Anterior cingulate cortex (tissue), 58 donors: Measurements from ENCODE around the gene ITGB1BP1.
"Not testable (repeated sequence)": the region's sequence is repeated elsewhere in the genome, so short reads cannot be mapped to it uniquely, and the experiment has no call there.

ENCODE experiments used
- DNase-seq, 58 donors: peaks; one replicate each; lab custom pipeline; 2025; lab: John Stamatoyannopoulos, UW

ITGB1BP1 gene

DNA sequence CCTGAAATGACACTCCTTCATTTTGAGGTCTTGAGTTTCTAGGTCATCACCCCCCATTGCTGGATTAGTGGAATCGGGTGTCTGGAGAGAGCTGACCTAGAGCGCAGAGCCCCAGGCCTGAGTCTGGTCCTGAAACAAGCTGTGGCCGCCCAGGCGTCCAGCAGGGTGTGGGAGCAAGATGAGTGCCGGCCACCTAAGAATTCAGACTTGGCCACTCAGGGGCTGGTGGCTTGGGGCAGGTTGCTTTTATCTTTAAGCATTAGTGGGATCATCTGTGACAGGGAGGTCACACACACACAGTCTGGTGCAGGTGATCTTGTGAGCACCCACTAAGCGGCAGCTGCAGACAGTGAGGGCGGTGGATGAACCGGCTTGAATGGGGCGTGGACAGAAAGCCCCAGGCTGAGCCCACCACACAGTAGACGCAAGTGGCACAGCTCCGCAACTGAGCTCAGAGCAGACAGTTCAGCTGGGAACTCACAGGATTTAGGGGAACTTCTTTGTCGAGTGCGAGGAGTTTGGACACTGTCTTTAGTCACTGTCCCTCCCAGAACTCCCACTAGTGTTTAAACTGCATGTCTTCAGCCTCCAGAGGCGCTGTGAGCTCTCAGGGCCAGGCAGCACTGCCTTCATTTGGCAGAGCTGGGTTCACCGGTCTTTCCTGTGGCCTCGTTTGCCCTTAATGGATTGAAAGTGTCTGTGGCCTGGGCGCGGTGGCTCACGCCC is 21.5 kb downstream of the ITGB1BP1 start:
- no peak for DNase-seq

DNA sequence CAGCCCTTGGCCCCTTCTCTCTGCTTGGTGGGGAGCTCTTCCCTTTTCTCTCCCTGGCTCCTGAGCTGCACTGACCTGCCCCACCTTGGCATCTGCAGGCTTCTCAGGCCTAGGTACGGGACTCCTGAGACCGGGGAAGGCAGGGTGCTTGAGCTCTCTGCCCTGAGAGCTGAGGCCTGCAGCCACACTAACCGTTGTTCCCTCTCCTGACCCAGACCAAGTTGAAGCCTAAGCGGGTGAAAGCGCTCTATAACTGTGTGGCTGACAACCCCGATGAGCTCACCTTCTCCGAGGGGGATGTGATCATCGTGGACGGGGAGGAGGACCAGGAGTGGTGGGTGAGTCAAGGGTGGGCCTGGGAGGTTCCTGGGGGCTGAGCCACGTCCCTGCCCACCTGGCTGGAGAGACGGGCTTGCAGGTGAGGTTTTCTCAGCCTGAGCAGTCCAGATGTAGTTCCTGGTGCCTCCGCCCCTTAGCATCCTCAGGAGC is 22.2 kb downstream of the ITGB1BP1 start:
- no peak for DNase-seq

DNA sequence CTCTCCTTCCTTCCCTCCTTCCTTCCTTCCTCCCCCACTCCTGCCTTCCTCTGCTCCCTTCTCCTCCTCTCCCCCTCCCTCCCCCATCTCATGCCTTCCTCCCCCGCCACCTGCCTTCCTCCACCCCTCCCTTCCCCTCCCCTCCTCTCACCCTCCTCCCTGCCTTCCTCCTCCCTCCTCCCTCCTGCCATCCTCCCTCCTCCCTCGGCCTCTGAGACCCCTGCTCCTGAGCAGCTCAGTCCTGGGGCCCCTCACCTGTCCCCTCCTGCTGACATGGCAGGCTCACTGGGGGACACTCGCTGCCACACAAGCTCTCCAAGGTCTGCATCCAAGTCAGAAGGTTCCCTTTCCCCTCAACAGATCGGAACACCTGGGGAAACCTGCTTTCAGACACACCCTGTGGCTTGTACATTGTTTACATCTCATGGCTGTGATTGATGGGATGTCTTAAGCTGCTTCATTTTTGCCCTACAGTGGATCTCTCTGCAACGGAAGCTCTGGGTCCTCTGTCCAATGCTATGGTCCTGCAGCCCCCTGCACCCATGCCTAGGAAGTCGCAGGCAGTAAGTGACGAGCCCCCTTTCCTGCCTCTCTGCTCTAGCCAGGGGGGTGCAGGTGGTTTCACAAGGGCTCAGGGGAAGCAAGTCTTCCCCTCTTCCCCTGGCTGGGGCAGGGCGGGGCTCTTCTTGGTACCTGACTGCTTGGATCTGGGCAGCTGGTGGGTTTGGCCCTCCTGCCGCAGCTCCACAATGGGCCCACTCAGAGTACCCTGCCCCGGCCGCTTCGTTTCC is 22.9 kb downstream of the ITGB1BP1 start:
- no peak for DNase-seq

DNA sequence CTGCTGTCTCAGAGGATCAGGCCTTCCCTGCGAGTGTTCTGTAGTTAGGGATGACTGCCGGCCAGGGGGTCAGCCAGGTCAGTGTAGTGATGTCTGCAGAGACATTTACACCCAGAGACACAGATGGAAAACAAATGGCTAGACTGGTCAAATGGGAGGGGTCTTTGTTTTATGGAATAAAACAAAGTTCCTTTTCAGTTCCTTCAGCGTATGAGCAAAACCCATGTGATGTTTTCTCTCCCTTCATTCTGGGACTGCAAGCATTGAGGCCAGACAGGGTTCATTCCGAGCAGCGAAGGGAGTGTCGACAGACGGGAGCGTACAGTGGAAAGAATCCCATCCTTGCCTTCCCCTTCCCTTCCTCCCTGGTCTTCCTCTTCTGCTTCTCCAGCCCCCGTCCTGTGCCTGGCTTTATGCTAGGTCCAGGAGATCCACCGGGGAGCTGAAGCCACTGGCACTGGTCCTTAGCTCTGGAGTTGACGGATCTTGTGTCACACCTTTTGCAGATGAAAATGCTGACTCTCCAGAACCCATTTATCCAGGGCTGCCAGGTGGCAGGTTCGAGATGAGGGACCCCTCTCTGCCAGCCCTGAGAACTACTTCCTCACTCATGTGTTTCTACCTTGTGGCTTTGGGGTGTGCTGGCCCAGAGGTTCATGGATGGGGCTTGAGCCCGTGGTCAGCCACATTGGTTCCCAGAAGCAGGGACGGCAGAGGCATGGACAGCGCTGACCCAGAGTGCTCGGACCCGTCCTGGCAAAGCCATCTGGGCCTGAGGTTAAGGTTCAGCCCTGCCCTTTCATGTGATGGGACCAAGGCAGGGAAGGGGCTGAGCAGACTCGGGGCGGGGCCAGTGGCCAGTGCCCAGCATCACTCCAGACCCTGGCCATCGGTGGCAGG is 24.2 kb downstream of the ITGB1BP1 start:
- no peak for DNase-seq

DNA sequence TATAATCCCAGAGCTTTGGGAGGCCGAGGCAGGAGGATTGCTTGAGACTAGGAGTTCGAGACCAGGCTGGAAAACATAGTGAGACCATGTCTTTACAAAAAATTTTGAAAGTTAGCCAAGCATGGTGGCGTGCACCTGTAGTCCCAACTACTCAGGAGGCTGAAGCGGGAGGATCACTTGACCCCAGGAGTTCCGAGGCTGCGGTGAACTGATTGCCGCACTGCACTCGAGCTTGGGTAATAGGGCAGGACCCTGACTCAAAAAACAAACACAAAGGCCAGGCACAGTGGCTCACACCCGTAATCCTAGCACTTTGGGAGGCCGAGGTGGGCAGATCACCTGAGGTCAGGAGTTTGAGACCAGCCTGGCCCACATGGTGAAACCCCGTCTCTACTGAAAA is 25.1 kb downstream of the ITGB1BP1 start:
- DNase-seq = not testable (repeated sequence)

DNA sequence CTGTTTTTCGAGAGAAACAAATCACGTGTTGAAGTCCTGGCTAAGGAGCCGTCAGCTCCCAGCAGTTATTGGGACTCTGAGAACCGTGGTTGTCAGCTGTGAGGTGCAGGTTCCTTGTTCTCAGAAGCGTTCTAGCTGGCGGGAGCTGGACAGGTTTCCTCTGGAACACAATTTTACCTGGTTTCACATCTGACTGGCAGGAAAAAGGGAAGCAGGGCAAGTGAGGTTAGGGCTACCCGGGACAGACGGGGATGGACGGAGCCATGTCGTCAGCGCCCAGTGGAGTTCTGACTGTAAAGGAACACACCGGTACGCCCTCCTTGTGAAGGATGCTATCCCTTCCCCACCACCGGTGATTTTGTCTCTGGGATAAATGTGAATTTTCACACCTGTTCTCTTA is 26.1 kb downstream of the ITGB1BP1 start:
- no peak for DNase-seq

GRCh38 chr2:9394816-9395215 is 28.5 kb downstream of the ITGB1BP1 start:
- DNase-seq = no peak

DNA sequence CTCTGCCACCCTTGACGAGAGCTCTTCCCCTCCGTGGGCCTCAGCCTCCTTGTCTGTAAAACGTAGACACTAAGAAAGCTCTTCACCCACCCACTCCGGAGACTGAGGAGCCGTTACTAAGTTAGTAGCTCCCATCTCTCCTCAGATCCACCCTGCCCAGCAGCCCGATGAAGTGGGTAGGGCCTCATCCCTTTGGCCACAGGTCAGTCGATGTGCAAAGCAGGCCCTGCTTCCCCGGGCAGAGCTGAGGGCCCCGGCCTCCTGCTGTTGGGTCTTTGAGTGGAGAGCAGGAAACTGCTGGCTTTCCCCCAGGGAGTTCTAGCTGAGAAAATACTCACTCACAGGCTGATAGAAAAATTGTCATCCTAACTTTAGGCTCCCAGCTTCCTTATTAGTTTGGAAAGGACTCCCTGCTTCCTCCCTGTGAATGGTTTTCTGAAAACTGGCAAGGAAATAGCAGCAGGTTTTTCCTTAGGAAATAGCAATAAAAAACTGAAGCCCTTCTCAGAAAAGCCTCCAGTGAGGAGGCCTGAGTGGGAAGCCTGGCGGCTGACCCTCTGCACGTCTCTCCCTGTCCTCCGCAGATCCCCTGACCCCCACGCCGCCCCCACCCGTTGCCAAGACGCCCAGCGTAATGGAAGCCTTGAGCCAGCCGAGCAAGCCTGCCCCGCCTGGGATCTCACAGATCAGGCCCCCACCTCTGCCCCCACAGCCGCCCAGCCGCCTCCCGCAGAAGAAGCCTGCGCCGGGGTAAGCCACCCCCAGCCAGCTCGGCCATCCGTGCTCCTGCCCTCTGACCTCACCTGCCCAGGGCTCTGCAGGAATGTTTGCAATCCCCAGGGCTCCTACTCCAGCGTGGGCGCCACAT is 30.2 kb downstream of the ITGB1BP1 start:
- peak in 5 of 58 donors; percentile 15 to 35 (median 27) for DNase-seq

- no peak for DNase-seq
Measured at GRCh38 chr2:9391961-9392720, 31.2 kb downstream of the ITGB1BP1 start.

- no peak for DNase-seq
Measured at GRCh38 chr2:9390991-9391390, 32.3 kb downstream of the ITGB1BP1 start.

DNA sequence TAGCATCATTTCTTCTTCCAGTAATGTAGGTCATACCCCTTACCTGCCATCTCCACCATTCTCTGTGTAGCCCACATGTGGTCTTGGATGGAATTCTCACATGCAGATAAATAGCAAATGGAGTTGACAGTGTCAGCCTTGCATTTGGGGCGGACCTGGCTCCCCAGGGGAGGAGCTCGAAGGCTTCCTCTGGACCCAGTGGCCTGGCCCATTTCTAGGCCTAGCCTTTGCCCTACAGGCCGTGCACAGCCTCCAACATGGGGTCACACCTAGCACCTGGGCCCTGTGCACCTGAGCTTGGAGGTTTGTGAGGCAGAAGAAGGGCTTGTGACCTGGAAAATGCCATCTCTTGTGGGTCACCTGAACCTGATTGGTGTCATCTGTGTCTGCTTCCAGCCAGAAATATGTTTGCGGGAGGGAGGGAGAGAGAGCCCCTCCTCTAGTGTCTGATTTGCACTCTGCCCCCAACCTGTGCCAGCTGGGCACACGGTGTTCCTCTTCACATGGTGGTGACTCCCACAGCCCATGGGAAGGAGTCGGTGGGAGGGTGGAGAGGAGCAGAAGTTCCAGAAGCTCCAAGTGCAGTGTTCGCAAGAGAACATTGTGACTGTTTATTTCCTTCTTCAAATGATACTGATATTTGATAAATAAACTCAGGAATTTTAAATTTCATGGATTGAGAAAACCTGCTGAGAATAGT is 33.0 kb downstream of the ITGB1BP1 start:
- no peak for DNase-seq

GRCh38 chr2:9388950-9389911 is 34.1 kb downstream of the ITGB1BP1 start:
- no peak for DNase-seq

- DNase-seq = no peak
Measured at GRCh38 chr2:9388199-9388681, 35.1 kb downstream of the ITGB1BP1 start.

DNA sequence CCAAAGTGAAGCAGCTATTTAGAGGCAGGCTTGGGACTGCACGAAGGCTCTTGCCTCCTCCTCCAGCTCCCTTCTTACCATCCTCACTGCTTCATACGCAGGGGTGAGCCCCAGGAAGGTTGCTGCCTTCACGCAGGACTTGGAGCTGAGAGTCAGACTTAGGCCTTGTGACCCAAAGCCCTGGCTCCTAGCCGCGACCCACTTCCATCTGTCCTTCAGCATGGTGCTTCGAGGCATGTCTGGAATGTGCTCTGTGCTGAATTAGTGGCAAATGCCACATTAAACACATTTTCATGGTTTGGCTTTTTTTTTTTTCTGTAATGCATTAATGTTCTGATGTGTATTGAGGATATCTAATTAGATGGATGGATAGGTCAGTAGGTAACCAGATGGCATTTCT is 37.5 kb downstream of the ITGB1BP1 start:
- DNase-seq = no peak

DNA sequence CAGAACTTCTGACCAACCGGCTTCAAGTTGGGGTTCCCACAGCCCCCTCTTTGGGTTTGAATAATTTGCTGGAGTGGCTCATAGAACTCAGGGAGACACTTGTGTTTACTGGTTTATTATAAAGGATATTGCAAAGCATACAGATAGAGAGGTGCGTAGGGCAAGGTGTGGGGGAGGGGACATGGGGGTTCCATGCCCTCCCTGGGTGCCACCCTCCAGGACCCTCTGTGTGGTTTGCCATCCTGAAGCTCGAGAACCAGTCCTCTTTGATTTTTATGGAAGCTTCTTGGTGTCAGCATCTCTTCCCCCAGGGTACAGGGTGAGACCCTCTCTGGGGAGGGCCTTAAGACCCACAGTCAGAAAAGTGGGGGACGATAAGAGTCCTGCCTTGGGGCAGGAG is 38.8 kb downstream of the ITGB1BP1 start:
- DNase-seq = no peak

GRCh38 chr2:9382604-9383235 is 40.6 kb downstream of the ITGB1BP1 start:
- DNase-seq = no peak
